ENCODE measurements around the gene CARS2.

GRCh38 chr13:110628477-110628793 lies 77.5 kb downstream of the CARS2 start:
- TF ChIP-seq CTCF (conservative IDR thresholded peaks at IDR 0.05; ENCODE audit: low read depth, low read length) = no peak
- no peak for TF ChIP-seq EZH2 (IDR thresholded peaks at IDR 0.05; ENCODE audit: low read length, unreplicated experiment)
